HepG2 (cell line): ENCODE data around the gene CDK5RAP2. TPM values are rescaled to one million over a fixed set of nuclear protein-coding genes. Genes with fewer than 3 reads are reported as not detected.

Experiments used
- ESRRA ChIP-seq: sonication (generic); formaldehyde crosslinking; IDR thresholded peaks from 2 replicates; pipeline ENCODE4 v1.5.1; 2020; ENCODE audit warnings: mild to moderate bottlenecking, low read depth, missing genetic modification reagents
- HMG20A ChIP-seq: IDR thresholded peaks from 2 replicates; pipeline ENCODE4 v1.6.1; 2016; ENCODE audit warnings: borderline replicate concordance
- HNF1A ChIP-seq, 2 experiments: sonication (generic) in 1 of 2; formaldehyde crosslinking in 1 of 2; IDR thresholded peaks; 2 replicates each; pipeline versions ENCODE4 v1.4.0 to v1.6.1; 2016 to 2020; ENCODE audit warnings: borderline replicate concordance in 1 of 2, low read depth in 1 of 2, mild to moderate bottlenecking in 1 of 2, missing genetic modification reagents in 1 of 2
- MAFG ChIP-seq: sonication (generic); formaldehyde crosslinking; IDR thresholded peaks from 2 replicates; pipeline ENCODE4 v1.5.1; 2020; ENCODE audit warnings: mild to moderate bottlenecking, missing genetic modification reagents
- MED1 ChIP-seq: sonication (generic); formaldehyde crosslinking; IDR thresholded peaks from 2 replicates; pipeline ENCODE4 v1.4.0; 2020; ENCODE audit warnings: missing genetic modification reagents
- NAIF1 ChIP-seq: sonication (generic); formaldehyde crosslinking; IDR thresholded peaks from 2 replicates; pipeline ENCODE4 v1.5.0; 2020; ENCODE audit warnings: mild to moderate bottlenecking, missing genetic modification reagents, borderline replicate concordance
- NFE2L1 ChIP-seq: sonication (generic); formaldehyde crosslinking; IDR thresholded peaks from 2 replicates; pipeline ENCODE4 v1.4.0; 2020; ENCODE audit warnings: missing genetic modification reagents, mild to moderate bottlenecking, borderline replicate concordance
- NR2F6 ChIP-seq, 2 experiments: IDR thresholded peaks; 2 replicates each; pipeline ENCODE4 v1.6.1; 2016; ENCODE audit warnings: antibody characterized with exemption in 1 of 2, mild to moderate bottlenecking in 1 of 2
- PHB2 ChIP-seq: fragments of 450-650 bp; IDR thresholded peaks from 2 replicates; pipeline ENCODE4 v1.6.1; 2018; ENCODE audit not compliant: partially characterized antibody
- SAP130 ChIP-seq: IDR thresholded peaks from 2 replicates; pipeline ENCODE4 v1.6.1; 2016; ENCODE audit warnings: low read depth
- SNRNP70 ChIP-seq: fragments of 200-400 bp; formaldehyde crosslinking; IDR thresholded peaks from 2 replicates; pipeline ENCODE4 v1.6.1; 2017; ENCODE audit warnings: mild to moderate bottlenecking, low read depth, low read length, moderate library complexity
- SRF ChIP-seq: IDR thresholded peaks from 2 replicates; pipeline ENCODE4 v1.6.1; 2011; ENCODE audit warnings: mild to moderate bottlenecking, low read depth, low read length, moderate library complexity
- SRSF4 ChIP-seq: fragments of 200-400 bp; formaldehyde crosslinking; IDR thresholded peaks from one replicate; pipeline ENCODE4 v1.6.1; 2018; ENCODE audit warnings: mild to moderate bottlenecking, low read depth, low read length, moderate library complexity; ENCODE audit not compliant: poor library complexity, severe bottlenecking
- TBX3 ChIP-seq: fragments of 450-650 bp; IDR thresholded peaks from 2 replicates; pipeline ENCODE4 v1.6.1; 2017; ENCODE audit warnings: antibody characterized with exemption, mild to moderate bottlenecking, inconsistent platforms, borderline replicate concordance
- ZKSCAN1 ChIP-seq: fragments of 150-350 bp; IDR thresholded peaks from 2 replicates; pipeline ENCODE4 v1.6.1; 2014; ENCODE audit warnings: low read length
- ZNF432 ChIP-seq: sonication (generic); formaldehyde crosslinking; IDR thresholded peaks from 2 replicates; pipeline ENCODE4 v1.5.0; 2020; ENCODE audit warnings: missing genetic modification reagents, mild to moderate bottlenecking, borderline replicate concordance
- ZNF552 ChIP-seq: sonication (generic); formaldehyde crosslinking; IDR thresholded peaks from 2 replicates; pipeline ENCODE4 v1.9.0; 2022; ENCODE audit warnings: missing genetic modification reagents, mild to moderate bottlenecking, borderline replicate concordance
- ZNF580 ChIP-seq: IDR thresholded peaks from 2 replicates; pipeline ENCODE4 v1.6.1; 2016; ENCODE audit warnings: low read depth, borderline replicate concordance
- ZNF609 ChIP-seq: sonication (generic); formaldehyde crosslinking; IDR thresholded peaks from 2 replicates; pipeline ENCODE4 v1.4.0; 2020; ENCODE audit warnings: mild to moderate bottlenecking, missing genetic modification reagents, borderline replicate concordance
- ZSCAN29 ChIP-seq: sonication (generic); formaldehyde crosslinking; conservative IDR thresholded peaks from 2 replicates; pipeline ENCODE4 v1.4.0; 2020; ENCODE audit warnings: mild to moderate bottlenecking, missing genetic modification reagents
- polyA plus RNA-seq, 8 experiments: library from polyadenylated mRNA; depleted of rRNA in 3 of 8; stranded (reverse) in 7 of 8; unstranded in 1 of 8; fragments of >200 nt; fragmentation: Illumina TruSeq in 4 of 8; extraction: Trizol in 4 of 8; gene quantifications; 2 replicates each; pipeline versions ENCODE4 v1.2.1 to v1.2.3, GENCODE V29; 2011 to 2016; ENCODE audit warnings: low read depth in 4 of 8, missing spikeins in 1 of 8, mixed read lengths in 1 of 8; ENCODE audit not compliant: insufficient read depth in 1 of 8
- total RNA-seq, 5 experiments: library from RNA; depleted of rRNA; stranded (reverse); fragments of >200 nt; fragmentation: Illumina TruSeq; extraction: Trizol; gene quantifications; 2 replicates each; pipeline ENCODE4 v1.2.3, GENCODE V29; 2016; ENCODE audit warnings: low read depth in 1 of 5

Gene CDK5RAP2
- total and polyA plus RNA-seq, 2 of the 13 experiments (the other 11 are each of a cell fraction or from before 2014, with no cell fraction given), result 31.8 to 42.2 TPM

- TF ChIP-seq ZNF552 (CRISPR knock-in tag) (no peak; the same call in 1 of the 2 replicates), SNRNP70 (no peak), MAFG (CRISPR knock-in tag) (no peak), ZSCAN29 (CRISPR knock-in tag) (peak; percentile 80), ZNF432 (no peak; the same call in 1 of the 2 replicates), HNF1A (IDR thresholded peaks at IDR 0.05; ENCODE audit: low read depth) (peak; percentile 69), HNF1A (CRISPR knock-in tag; IDR thresholded peaks at IDR 0.05; ENCODE audit: borderline replicate concordance) (peak; percentile 90; the same call in 1 of the 2 replicates), ZNF609 (CRISPR knock-in tag) (peak; percentile 94), ZNF580 (CRISPR knock-in tag) (peak; percentile 66; the same call in 1 of the 2 replicates), NR2F6 (IDR thresholded peaks at IDR 0.05) (peak; percentile 94), NR2F6 (CRISPR knock-in tag; IDR thresholded peaks at IDR 0.05) (peak; percentile 93), NFE2L1 (CRISPR knock-in tag) (no peak), ESRRA (CRISPR knock-in tag) (peak; percentile 89), SRSF4 (no peak), SAP130 (peak; percentile 92), HMG20A (peak; percentile 99), MED1 (CRISPR knock-in tag) (peak; percentile 94), ZKSCAN1 (peak; percentile 16; the same call in 1 of the 2 replicates), PHB2 (no peak), NAIF1 (no peak), TBX3 (peak; percentile 22; the same call in 1 of the 2 replicates), SRF (no peak)
These were observed 8.3 kb downstream of the CDK5RAP2 start (continued) for GRCh38 chr9:120571443-120572257.
